Measurements from ENCODE around the gene VAV2.

Gene VAV2

GRCh38 chr9:133813749-133814585, 178.2 kb downstream of the VAV2 start:
- no peak for DNase-seq (ENCODE audit: low read depth)

- no peak for DNase-seq (ENCODE audit: low read depth)
Observed at GRCh38 chr9:133812941-133813748, 179.0 kb downstream of the VAV2 start.

- no peak for DNase-seq (ENCODE audit: low read depth)
Observed at GRCh38 chr9:133812077-133812868, 179.9 kb downstream of the VAV2 start.

- DNase-seq (ENCODE audit: low read depth): no peak
Observed at GRCh38 chr9:133811471-133811870, 180.7 kb downstream of the VAV2 start.

- no peak for DNase-seq (ENCODE audit: low read depth)
Observed at GRCh38 chr9:133810556-133811195, 181.4 kb downstream of the VAV2 start.

- no peak for DNase-seq (ENCODE audit: low read depth)
Observed at GRCh38 chr9:133809335-133809734, 182.8 kb downstream of the VAV2 start.

GRCh38 chr9:133807818-133808217, 184.3 kb downstream of the VAV2 start:
- DNase-seq (ENCODE audit: low read depth): no peak

GRCh38 chr9:133807037-133807436, 185.1 kb downstream of the VAV2 start:
- DNase-seq (ENCODE audit: low read depth): no peak

- DNase-seq (ENCODE audit: low read depth): no peak
Observed at GRCh38 chr9:133806623-133807010, 185.5 kb downstream of the VAV2 start.

- no peak for DNase-seq (ENCODE audit: low read depth)
Observed at GRCh38 chr9:133805876-133806622, 186.1 kb downstream of the VAV2 start.

- no peak for DNase-seq (ENCODE audit: low read depth)
Observed at GRCh38 chr9:133804199-133804598, 187.9 kb downstream of the VAV2 start.

- no peak for DNase-seq (ENCODE audit: low read depth)
Observed at GRCh38 chr9:133803745-133804144, 188.4 kb downstream of the VAV2 start.

- DNase-seq (ENCODE audit: low read depth): no peak
Observed at GRCh38 chr9:133803028-133803585, 189.0 kb downstream of the VAV2 start.

GRCh38 chr9:133801739-133802138, 190.4 kb downstream of the VAV2 start:
- DNase-seq (ENCODE audit: low read depth): no peak

GRCh38 chr9:133800266-133800665, 191.9 kb downstream of the VAV2 start:
- no peak for DNase-seq (ENCODE audit: low read depth)

GRCh38 chr9:133799716-133800115, 192.4 kb downstream of the VAV2 start:
- no peak for DNase-seq (ENCODE audit: low read depth)

GRCh38 chr9:133799106-133799505, 193.0 kb downstream of the VAV2 start:
- no peak for DNase-seq (ENCODE audit: low read depth)

- DNase-seq (ENCODE audit: low read depth): no peak
Observed at GRCh38 chr9:133798160-133798559, 194.0 kb downstream of the VAV2 start.

GRCh38 chr9:133797406-133798105, 194.6 kb downstream of the VAV2 start:
- DNase-seq (ENCODE audit: low read depth): no peak

GRCh38 chr9:133796562-133796961, 195.6 kb downstream of the VAV2 start:
- no peak for DNase-seq (ENCODE audit: low read depth)
